Activated T-helper 2 cell treated with anti-CD3 and anti-CD28 coated beads, Interferon-gamma antibody, Interleukin-2, Interleukin-4, amounts not matched to agents 10 μg/mL and 5 μg/mL and 100 μg/mL, durations not matched to agents 14 hours and 24 hours and 36 hours (primary cell): ENCODE measurements around the gene RAB26. TPM values are rescaled to one million over a fixed set of nuclear protein-coding genes. Genes with fewer than 3 reads are reported as not detected.

Experiments used
- DNase-seq: peaks from one replicate; pipeline ENCODE4 v3.0.0; 2021; ENCODE audit warnings: low spot score
- H3K27ac Mint-ChIP-seq: one replicate; pipeline ENCODE4 v1.8.0; 2021; ENCODE audit warnings: mixed read lengths
- H3K27me3 Mint-ChIP-seq: one replicate; pipeline ENCODE4 v1.8.0; 2021; ENCODE audit warnings: low read depth, mixed read lengths
- H3K36me3 Mint-ChIP-seq: one replicate; pipeline ENCODE4 v1.8.0; 2021; ENCODE audit warnings: low read depth, mixed read lengths
- H3K4me1 Mint-ChIP-seq: one replicate; pipeline ENCODE4 v1.8.0; 2021; ENCODE audit warnings: low read depth, mixed read lengths
- H3K4me3 Mint-ChIP-seq: one replicate; pipeline ENCODE4 v1.8.0; 2021; ENCODE audit warnings: low read depth, mild to moderate bottlenecking, moderate library complexity, mixed read lengths
- H3K9me3 Mint-ChIP-seq: one replicate; pipeline ENCODE4 v1.8.0; 2021; ENCODE audit warnings: mixed read lengths
- intact Hi-C: fragments of 100-400 bp; cut with micrococcal nuclease; formaldehyde crosslinking; loops from one replicate; pipeline ENCODE4 v1.15.1; 2023
- total RNA-seq: library from RNA; stranded (reverse); gene quantifications from 2 replicates; pipeline ENCODE4 v1.2.3, GENCODE V29; 2022

Gene RAB26
- total RNA-seq, 1 donor from 2014 or later = 0.59 TPM

- H3K36me3 Mint-ChIP-seq = peaks cover 53% of the 10 kb centered on the region
- no peaks in the 10 kb centered on the region for H3K9me3 Mint-ChIP-seq
- intact Hi-C loops = loop anchor here (10.0 kb wide), 1 partner anchor 362 kb away; the partner anchor contains the start of gene ATP6V0C
- H3K4me1 Mint-ChIP-seq = peaks cover 23% of the 10 kb centered on the region
- peak overlapping the region; percentile 87 for H3K4me3 Mint-ChIP-seq
- DNase-seq = no peak
- no peaks in the 10 kb centered on the region for H3K27me3 Mint-ChIP-seq
- peak overlapping the region; percentile 82 for H3K27ac Mint-ChIP-seq
These were observed 4.5 kb downstream of the RAB26 start for GRCh38 chr16:2152695-2153506.

GRCh38 chr16:2154533-2155090 is 6.2 kb downstream of the RAB26 start:
- H3K27ac Mint-ChIP-seq = peak overlapping the region; percentile 82

GRCh38 chr16:2155091-2155950 is 6.9 kb downstream of the RAB26 start, which contains the start of gene TRAF7:
Gene TRAF7 (plus strand): TSS chr16:2155782. CDS start chr16:2163921, 8,139 bp downstream.
- DNase-seq = peak; percentile 98

More at GRCh38 chr16:2154533-2155090, 6.2 kb downstream of the RAB26 start:
- Mint-ChIP-seq H3K4me3 (peak overlapping the region; percentile 87), H3K27me3 (no peaks in the 10 kb centered on the region), H3K36me3 (peaks cover 53% of the 10 kb centered on the region), H3K9me3 (no peaks in the 10 kb centered on the region), H3K4me1 (peaks cover 25% of the 10 kb centered on the region)
- intact Hi-C loops = loop anchor here (1.0 to 10.0 kb wide), 3 partner anchors 60 to 360 kb away; partner anchors contain the start of genes ATP6V0C and PGP
- no peak for DNase-seq

GRCh38 chr16:2155977-2156848 is 7.8 kb downstream of the RAB26 start:
- DNase-seq = no peak

More at GRCh38 chr16:2155091-2155950, 6.9 kb downstream of the RAB26 start, which contains the start of gene TRAF7:
- Mint-ChIP-seq H3K27ac (peak within 1 kb of the TSS; percentile 87), H3K9me3 (no peaks in the 10 kb centered on the region), H3K36me3 (peaks cover 48% of the 10 kb centered on the region), H3K4me1 (peaks cover 20% of the 10 kb centered on the region), H3K4me3 (peak within 1 kb of the TSS; percentile 92), H3K27me3 (no peaks in the 10 kb centered on the region)
- intact Hi-C loops = loop anchor here (1.0 to 10.0 kb wide), 3 partner anchors 59 to 359 kb away; partner anchors contain the start of genes ATP6V0C and PGP

GRCh38 chr16:2156849-2157224 is 8.4 kb downstream of the RAB26 start:
- intact Hi-C loops = loop anchor here (10.0 kb wide), 1 partner anchor 358 kb away; the partner anchor contains the start of gene ATP6V0C
- DNase-seq = no peak
- Mint-ChIP-seq H3K4me1 (peaks cover 15% of the 10 kb centered on the region), H3K27me3 (no peaks in the 10 kb centered on the region), H3K9me3 (no peaks in the 10 kb centered on the region), H3K36me3 (peaks cover 39% of the 10 kb centered on the region), H3K4me3 (peak overlapping the region; percentile 92), H3K27ac (no peak overlapping the region)

More at GRCh38 chr16:2155977-2156848, 7.8 kb downstream of the RAB26 start:
- H3K4me3 Mint-ChIP-seq = peak overlapping the region; percentile 92
- H3K9me3 Mint-ChIP-seq = no peaks in the 10 kb centered on the region
- intact Hi-C loops = loop anchor here (1.0 to 10.0 kb wide), 3 partner anchors 59 to 359 kb away; partner anchors contain the start of genes ATP6V0C and PGP
- H3K27ac Mint-ChIP-seq = peak overlapping the region; percentile 87
- H3K36me3 Mint-ChIP-seq = peaks cover 43% of the 10 kb centered on the region
- H3K4me1 Mint-ChIP-seq = peaks cover 18% of the 10 kb centered on the region
- no peaks in the 10 kb centered on the region for H3K27me3 Mint-ChIP-seq

- Mint-ChIP-seq H3K4me3 (peak overlapping the region; percentile 92), H3K27ac (no peak overlapping the region), H3K27me3 (no peaks in the 10 kb centered on the region), H3K36me3 (peaks cover 34% of the 10 kb centered on the region), H3K9me3 (no peaks in the 10 kb centered on the region), H3K4me1 (peaks cover 15% of the 10 kb centered on the region)
- intact Hi-C loops = loop anchor here (10.0 kb wide), 1 partner anchor 357 kb away; the partner anchor contains the start of gene ATP6V0C
- no peak for DNase-seq
These were observed 9.2 kb downstream of the RAB26 start for GRCh38 chr16:2157480-2158261.

GRCh38 chr16:2158262-2158638 is 9.8 kb downstream of the RAB26 start:
- intact Hi-C loops = loop anchor here (10.0 kb wide), 1 partner anchor 357 kb away; the partner anchor contains the start of gene ATP6V0C
- Mint-ChIP-seq H3K27ac (no peak overlapping the region), H3K27me3 (no peaks in the 10 kb centered on the region), H3K4me1 (peaks cover 15% of the 10 kb centered on the region), H3K36me3 (peaks cover 30% of the 10 kb centered on the region), H3K9me3 (no peaks in the 10 kb centered on the region), H3K4me3 (no peak overlapping the region)
- DNase-seq = no peak

GRCh38 chr16:2159175-2159838 is 10.9 kb downstream of the RAB26 start:
- intact Hi-C loops = loop anchor here (10.0 kb wide), 1 partner anchor 355 kb away; the partner anchor contains the start of gene ATP6V0C
- no peaks in the 10 kb centered on the region for H3K9me3 Mint-ChIP-seq
- peaks cover 15% of the 10 kb centered on the region for H3K4me1 Mint-ChIP-seq
- H3K4me3 Mint-ChIP-seq = no peak overlapping the region
- H3K36me3 Mint-ChIP-seq = peaks cover 21% of the 10 kb centered on the region
- no peak for DNase-seq
- H3K27me3 Mint-ChIP-seq = no peaks in the 10 kb centered on the region
- H3K27ac Mint-ChIP-seq = no peak overlapping the region

- H3K27ac Mint-ChIP-seq = no peak overlapping the region
- H3K4me3 Mint-ChIP-seq = no peak overlapping the region
- no peaks in the 10 kb centered on the region for H3K9me3 Mint-ChIP-seq
- peaks cover 15% of the 10 kb centered on the region for H3K4me1 Mint-ChIP-seq
- H3K27me3 Mint-ChIP-seq = no peaks in the 10 kb centered on the region
- intact Hi-C loops = no loop called here
- H3K36me3 Mint-ChIP-seq = peaks cover 14% of the 10 kb centered on the region
- no peak for DNase-seq
These were observed 12.6 kb downstream of the RAB26 start for GRCh38 chr16:2160915-2161551.

- intact Hi-C loops = no loop called here
- Mint-ChIP-seq H3K27ac (no peak overlapping the region), H3K36me3 (peaks cover 17% of the 10 kb centered on the region), H3K4me1 (peaks cover 8% of the 10 kb centered on the region), H3K4me3 (no peak overlapping the region), H3K27me3 (no peaks in the 10 kb centered on the region), H3K9me3 (no peaks in the 10 kb centered on the region)
- DNase-seq = no peak
These were observed 13.5 kb downstream of the RAB26 start for GRCh38 chr16:2161911-2162310.
